ENCODE data around the gene UCK2.

UCK2 gene

GRCh38 chr1:165874643-165875042, 47.2 kb downstream of the UCK2 start:
- Histone ChIP-seq H3K9me3 (ENCODE audit: low read depth, low read length) (peaks cover 7% of the 10 kb centered on the region; the same call in 1 of the 2 replicates), H3K9ac (ENCODE audit: insufficient read length) (no peak overlapping the region), H3K27ac (no peak overlapping the region), H3K36me3 (ENCODE audit: insufficient read depth, low read length) (peaks cover 63% of the 10 kb centered on the region), H3K4me3 (no peak overlapping the region)
- TF ChIP-seq EZH2 (IDR thresholded peaks at IDR 0.05): no peak
- no peak for TF ChIP-seq POLR2AphosphoS5 (IDR thresholded peaks at IDR 0.05; ENCODE audit: borderline replicate concordance, low read depth, low read length)
- TF ChIP-seq FOXP2 (optimal IDR thresholded peaks at IDR 0.05; ENCODE audit: control extremely low read depth, extremely low read length, insufficient read depth): no peak
- no peak for DNase-seq (ENCODE audit: low read depth, low spot score)

- no peak for TF ChIP-seq POLR2AphosphoS5 (IDR thresholded peaks at IDR 0.05; ENCODE audit: borderline replicate concordance, low read depth, low read length)
- TF ChIP-seq EZH2 (IDR thresholded peaks at IDR 0.05): no peak
- no peak for TF ChIP-seq FOXP2 (optimal IDR thresholded peaks at IDR 0.05; ENCODE audit: control extremely low read depth, extremely low read length, insufficient read depth)
- Histone ChIP-seq H3K27ac (no peak overlapping the region), H3K9ac (ENCODE audit: insufficient read length) (no peak overlapping the region), H3K9me3 (ENCODE audit: low read depth, low read length) (peaks cover 7% of the 10 kb centered on the region; the same call in 1 of the 2 replicates), H3K36me3 (ENCODE audit: insufficient read depth, low read length) (peaks cover 63% of the 10 kb centered on the region), H3K4me3 (no peak overlapping the region)
- no peak for DNase-seq (ENCODE audit: low read depth, low spot score)
These were observed 47.8 kb downstream of the UCK2 start for GRCh38 chr1:165875171-165875570.

GRCh38 chr1:165875604-165876003, 48.2 kb downstream of the UCK2 start:
- Histone ChIP-seq H3K27ac (no peak overlapping the region), H3K36me3 (ENCODE audit: insufficient read depth, low read length) (peaks cover 63% of the 10 kb centered on the region), H3K4me3 (no peak overlapping the region), H3K9me3 (ENCODE audit: low read depth, low read length) (peaks cover 7% of the 10 kb centered on the region; the same call in 1 of the 2 replicates), H3K9ac (ENCODE audit: insufficient read length) (no peak overlapping the region)
- TF ChIP-seq FOXP2 (optimal IDR thresholded peaks at IDR 0.05; ENCODE audit: control extremely low read depth, extremely low read length, insufficient read depth) (no peak), EZH2 (IDR thresholded peaks at IDR 0.05) (no peak), POLR2AphosphoS5 (IDR thresholded peaks at IDR 0.05; ENCODE audit: borderline replicate concordance, low read depth, low read length) (no peak)
- no peak for DNase-seq (ENCODE audit: low read depth, low spot score)

- Histone ChIP-seq H3K4me3 (no peak overlapping the region), H3K36me3 (ENCODE audit: insufficient read depth, low read length) (peaks cover 63% of the 10 kb centered on the region), H3K9me3 (ENCODE audit: low read depth, low read length) (peaks cover 7% of the 10 kb centered on the region; the same call in 1 of the 2 replicates), H3K27ac (no peak overlapping the region), H3K9ac (ENCODE audit: insufficient read length) (no peak overlapping the region)
- TF ChIP-seq FOXP2 (optimal IDR thresholded peaks at IDR 0.05; ENCODE audit: control extremely low read depth, extremely low read length, insufficient read depth): no peak
- no peak for TF ChIP-seq POLR2AphosphoS5 (IDR thresholded peaks at IDR 0.05; ENCODE audit: borderline replicate concordance, low read depth, low read length)
- TF ChIP-seq EZH2 (IDR thresholded peaks at IDR 0.05): no peak
- no peak for DNase-seq (ENCODE audit: low read depth, low spot score)
These were observed 48.7 kb downstream of the UCK2 start for GRCh38 chr1:165876121-165876520.

- Histone ChIP-seq H3K9me3 (ENCODE audit: low read depth, low read length) (peaks cover 7% of the 10 kb centered on the region; the same call in 1 of the 2 replicates), H3K9ac (ENCODE audit: insufficient read length) (no peak overlapping the region), H3K4me3 (no peak overlapping the region), H3K36me3 (ENCODE audit: insufficient read depth, low read length) (peaks cover 60% of the 10 kb centered on the region), H3K27ac (no peak overlapping the region)
- no peak for TF ChIP-seq EZH2 (IDR thresholded peaks at IDR 0.05)
- no peak for TF ChIP-seq FOXP2 (optimal IDR thresholded peaks at IDR 0.05; ENCODE audit: control extremely low read depth, extremely low read length, insufficient read depth)
- TF ChIP-seq POLR2AphosphoS5 (IDR thresholded peaks at IDR 0.05; ENCODE audit: borderline replicate concordance, low read depth, low read length): no peak
- DNase-seq (ENCODE audit: low read depth, low spot score): no peak
These were observed 50.0 kb downstream of the UCK2 start for GRCh38 chr1:165877411-165877810.

GRCh38 chr1:165877940-165878556, 50.6 kb downstream of the UCK2 start:
- Histone ChIP-seq H3K36me3 (ENCODE audit: insufficient read depth, low read length) (peaks cover 56% of the 10 kb centered on the region), H3K4me3 (no peak overlapping the region), H3K27ac (no peak overlapping the region), H3K9me3 (ENCODE audit: low read depth, low read length) (peaks cover 7% of the 10 kb centered on the region; the same call in 1 of the 2 replicates), H3K9ac (ENCODE audit: insufficient read length) (no peak overlapping the region)
- TF ChIP-seq POLR2AphosphoS5 (IDR thresholded peaks at IDR 0.05; ENCODE audit: borderline replicate concordance, low read depth, low read length) (no peak), EZH2 (IDR thresholded peaks at IDR 0.05) (no peak), FOXP2 (optimal IDR thresholded peaks at IDR 0.05; ENCODE audit: control extremely low read depth, extremely low read length, insufficient read depth) (no peak)
- DNase-seq (ENCODE audit: low read depth, low spot score): no peak

- no peaks in the 10 kb centered on the region; the same call in 1 of the 2 replicates for H3K9me3 ChIP-seq (ENCODE audit: low read depth, low read length)
- no peak overlapping the region for H3K9ac ChIP-seq (ENCODE audit: insufficient read length)
- H3K27ac ChIP-seq: no peak overlapping the region
- DNase-seq (ENCODE audit: low read depth, low spot score): no peak
- no peak for TF ChIP-seq POLR2AphosphoS5 (IDR thresholded peaks at IDR 0.05; ENCODE audit: borderline replicate concordance, low read depth, low read length)
- TF ChIP-seq FOXP2 (optimal IDR thresholded peaks at IDR 0.05; ENCODE audit: control extremely low read depth, extremely low read length, insufficient read depth): no peak
- TF ChIP-seq EZH2 (IDR thresholded peaks at IDR 0.05): no peak
- no peak overlapping the region for H3K4me3 ChIP-seq
- H3K36me3 ChIP-seq (ENCODE audit: insufficient read depth, low read length): peaks cover 40% of the 10 kb centered on the region
These were observed 52.5 kb downstream of the UCK2 start for GRCh38 chr1:165879946-165880345.

- H3K27ac ChIP-seq: no peak overlapping the region
- peaks cover 34% of the 10 kb centered on the region for H3K36me3 ChIP-seq (ENCODE audit: insufficient read depth, low read length)
- H3K9ac ChIP-seq (ENCODE audit: insufficient read length): no peak overlapping the region
- TF ChIP-seq POLR2AphosphoS5 (IDR thresholded peaks at IDR 0.05; ENCODE audit: borderline replicate concordance, low read depth, low read length): no peak
- TF ChIP-seq FOXP2 (optimal IDR thresholded peaks at IDR 0.05; ENCODE audit: control extremely low read depth, extremely low read length, insufficient read depth): no peak
- no peak for TF ChIP-seq EZH2 (IDR thresholded peaks at IDR 0.05)
- no peak overlapping the region for H3K4me3 ChIP-seq
- no peak for DNase-seq (ENCODE audit: low read depth, low spot score)
- no peaks in the 10 kb centered on the region; the same call in 1 of the 2 replicates for H3K9me3 ChIP-seq (ENCODE audit: low read depth, low read length)
These were observed 53.6 kb downstream of the UCK2 start for GRCh38 chr1:165880993-165881392.
